ENCODE results near the gene OTUD6A. TPM values are rescaled to one million over a fixed set of nuclear protein-coding genes. Genes with fewer than 3 reads are reported as not detected.
A peak's percentile ranks its signal among the peaks of the same experiment; 100 is the strongest.

The OTUD6A gene
- total RNA-seq, 2 donors from 2014 or later = not detected

DNA sequence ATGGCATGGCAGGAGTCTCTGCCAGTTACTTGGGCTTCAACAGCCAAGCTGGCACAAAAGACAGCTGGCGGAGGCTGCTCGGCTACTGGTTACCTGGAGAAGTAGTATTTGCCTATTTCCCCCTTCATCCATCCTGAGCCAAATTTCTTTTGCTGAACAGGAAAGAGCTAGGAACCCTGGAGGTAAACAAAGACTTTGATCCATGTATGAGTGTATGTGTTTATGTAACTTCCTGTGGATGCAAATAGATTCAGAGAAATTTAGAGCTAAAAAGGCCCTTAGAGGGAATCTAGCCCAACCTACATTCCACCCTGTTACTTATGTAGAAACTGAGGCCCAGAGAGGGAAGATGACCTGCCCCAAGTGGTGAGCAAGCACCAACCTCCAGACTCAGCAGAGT, 23.7 kb upstream of the OTUD6A start:
- ATAC-seq (no peak), DNase-seq (ENCODE audit: low spot score) (no peak)
- Mint-ChIP-seq H3K4me1 (ENCODE audit: low read depth in 2 of 2) (no peaks in the 10 kb centered on the region), H3K36me3 (no peaks in the 10 kb centered on the region), H3K4me3 (no peak overlapping the region), H3K9me3 (no peaks in the 10 kb centered on the region), H3K27me3 (peaks cover 0 to 2% of the 10 kb centered on the region in 2 donors), H3K27ac (no peak overlapping the region)

DNA sequence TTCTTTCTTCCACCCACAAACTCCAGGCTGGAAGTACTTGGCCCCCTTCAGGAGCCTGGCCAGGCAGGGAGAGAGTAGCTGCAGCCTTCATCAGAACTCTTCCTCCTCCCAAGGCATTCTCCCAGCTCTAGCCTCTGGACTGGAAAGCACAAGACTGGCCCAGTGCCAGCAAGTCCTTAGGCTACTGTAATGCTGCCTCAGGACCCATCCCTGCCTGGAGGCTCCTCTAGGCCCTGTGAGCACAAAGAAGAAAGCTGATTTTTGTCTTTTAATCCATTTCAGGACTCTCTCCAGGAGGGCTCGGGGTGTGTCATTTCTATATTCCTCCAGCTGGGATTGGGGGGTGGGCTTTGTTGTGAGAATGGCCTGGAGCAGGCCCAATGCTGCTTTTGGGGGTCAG, 23.3 kb upstream of the OTUD6A start:
- ATAC-seq (no peak), DNase-seq (ENCODE audit: low spot score) (no peak)
- Mint-ChIP-seq H3K4me3 (no peak overlapping the region), H3K27me3 (peaks cover 0 to 2% of the 10 kb centered on the region in 2 donors), H3K27ac (no peak overlapping the region), H3K36me3 (no peaks in the 10 kb centered on the region), H3K9me3 (no peaks in the 10 kb centered on the region), H3K4me1 (ENCODE audit: low read depth in 2 of 2) (no peaks in the 10 kb centered on the region)

DNA sequence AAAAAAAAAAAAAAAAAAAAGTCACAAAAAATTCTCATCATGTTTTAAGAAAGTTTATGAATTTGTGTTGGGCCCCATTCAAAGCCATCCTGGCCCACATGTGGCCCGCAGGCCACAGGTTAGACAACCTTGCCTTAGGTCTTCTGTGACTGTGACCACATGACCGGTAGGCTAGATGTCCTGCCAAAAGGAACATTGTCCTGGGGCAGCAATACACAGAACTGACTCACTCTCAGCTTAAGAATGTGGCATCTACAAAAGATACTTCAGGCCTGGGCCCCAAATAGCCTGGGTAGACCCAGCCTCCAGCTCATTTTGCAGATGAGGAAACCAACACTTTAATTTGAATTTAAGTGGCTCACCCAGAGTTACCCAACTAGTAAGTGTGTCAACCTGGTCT, 22.5 kb upstream of the OTUD6A start:
- Mint-ChIP-seq H3K9me3 (no peaks in the 10 kb centered on the region), H3K27me3 (peaks cover 0 to 5% of the 10 kb centered on the region in 2 donors), H3K4me3 (no peak overlapping the region), H3K27ac (no peak overlapping the region), H3K36me3 (no peaks in the 10 kb centered on the region), H3K4me1 (ENCODE audit: low read depth in 2 of 2) (no peaks in the 10 kb centered on the region)
- DNase-seq (ENCODE audit: low spot score) (no peak), ATAC-seq (no peak)

DNA sequence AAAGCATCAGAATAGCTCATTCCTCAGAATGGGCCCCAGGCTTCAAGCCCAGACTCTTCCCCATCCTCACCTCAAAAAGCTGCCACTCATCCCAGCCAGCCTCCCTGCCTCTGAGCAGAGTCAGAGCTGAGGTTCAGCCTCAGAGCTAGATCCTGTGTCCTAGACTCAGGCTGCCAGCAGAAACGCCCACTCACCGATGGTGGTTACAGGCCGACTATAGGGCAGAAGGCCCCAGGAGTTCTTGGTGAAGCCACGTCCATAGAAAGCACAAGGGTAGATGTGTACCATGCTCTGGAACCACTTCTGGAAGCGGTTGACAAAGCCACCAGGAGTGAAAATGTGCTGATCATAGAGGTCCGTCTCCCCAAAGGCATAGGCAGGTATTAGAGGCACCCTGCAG, 20.3 kb upstream of the OTUD6A start:
- DNase-seq (ENCODE audit: low spot score) = no peak
- Mint-ChIP-seq H3K36me3 (no peaks in the 10 kb centered on the region), H3K27ac (no peak overlapping the region), H3K9me3 (no peaks in the 10 kb centered on the region), H3K27me3 (peaks cover 0 to 10% of the 10 kb centered on the region in 2 donors), H3K4me3 (no peak overlapping the region), H3K4me1 (ENCODE audit: low read depth in 2 of 2) (no peaks in the 10 kb centered on the region)
- ATAC-seq = no peak

DNA sequence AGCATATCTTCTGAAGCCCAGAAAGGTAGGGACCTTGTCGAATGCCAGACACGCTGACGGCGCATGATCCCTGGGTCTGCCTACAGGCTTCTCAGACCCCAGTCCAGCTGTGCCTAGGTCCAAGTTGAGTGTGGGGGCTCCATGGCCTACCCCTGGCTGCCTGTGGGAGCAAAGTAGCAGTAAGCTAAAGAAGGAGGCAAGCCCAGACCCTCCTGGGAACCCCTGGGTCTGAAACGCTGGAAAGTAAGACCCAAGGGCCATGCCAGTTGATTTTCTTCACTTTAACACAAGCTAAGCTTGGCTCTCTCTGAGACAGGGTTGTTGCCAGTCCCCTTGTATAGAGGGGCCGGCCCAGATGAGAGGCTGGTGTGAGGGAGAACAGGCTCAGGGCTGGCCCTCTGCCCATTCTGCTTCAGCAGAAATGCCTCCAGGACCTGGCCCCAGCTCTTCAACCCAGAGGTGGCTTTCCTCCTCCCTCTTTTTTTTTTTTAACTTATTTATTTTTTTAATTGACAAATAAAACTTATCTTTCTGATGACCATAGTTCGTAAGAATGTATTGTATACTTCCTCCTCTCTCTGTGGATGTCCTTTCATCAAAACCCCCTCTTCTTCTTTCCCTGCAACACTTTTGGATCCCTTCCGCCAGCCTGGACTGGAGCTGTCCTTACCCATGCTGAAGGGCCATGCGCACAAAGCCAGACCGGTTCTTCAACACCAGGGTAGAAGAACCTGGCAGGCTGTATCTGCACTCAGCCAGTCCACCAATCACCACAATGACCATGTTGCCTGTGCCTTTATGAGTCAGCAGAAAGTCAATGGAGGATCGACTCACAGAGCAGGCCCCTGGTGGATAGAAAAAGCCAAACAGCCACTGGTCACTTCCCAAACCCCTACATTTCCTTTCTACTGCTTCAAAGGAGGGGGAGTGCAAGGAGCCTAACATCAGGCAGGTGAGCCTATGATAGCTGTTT, 19.6 kb upstream of the OTUD6A start:
- no peaks in the 10 kb centered on the region for H3K36me3 Mint-ChIP-seq
- H3K4me1 Mint-ChIP-seq (ENCODE audit: low read depth in 2 of 2) = no peaks in the 10 kb centered on the region
- H3K4me3 Mint-ChIP-seq = no peak overlapping the region
- no peak for DNase-seq (ENCODE audit: low spot score)
- peaks cover under 1 to 10% of the 10 kb centered on the region in 2 donors for H3K27me3 Mint-ChIP-seq
- no peak overlapping the region for H3K27ac Mint-ChIP-seq
- H3K9me3 Mint-ChIP-seq = no peaks in the 10 kb centered on the region
- ATAC-seq = no peak

DNA sequence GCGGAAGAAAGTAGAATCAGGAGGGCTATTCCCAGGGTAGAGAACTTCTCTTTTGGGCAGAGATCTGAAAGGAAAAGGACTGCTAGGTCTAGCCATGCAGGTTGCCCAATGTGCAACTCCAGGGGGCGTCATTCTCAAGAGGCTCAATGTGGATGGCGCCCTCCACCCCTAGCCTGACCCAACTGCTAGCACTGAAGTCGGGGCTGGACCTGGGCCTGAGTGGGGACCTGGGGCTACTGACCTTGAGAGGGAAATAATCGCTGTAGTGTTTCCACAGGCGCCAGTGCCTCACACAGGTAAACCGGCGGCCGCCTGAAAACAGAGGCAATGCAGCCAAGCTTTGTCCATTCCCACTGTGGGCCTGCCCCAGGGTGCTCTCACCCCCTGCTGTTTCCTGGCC, 18.6 kb upstream of the OTUD6A start:
- Mint-ChIP-seq H3K27me3 (peaks cover 10 to 16% of the 10 kb centered on the region in 2 donors), H3K4me1 (ENCODE audit: low read depth in 2 of 2) (no peaks in the 10 kb centered on the region), H3K9me3 (no peaks in the 10 kb centered on the region), H3K36me3 (no peaks in the 10 kb centered on the region), H3K27ac (no peak overlapping the region), H3K4me3 (no peak overlapping the region)
- DNase-seq (ENCODE audit: low spot score) (no peak), ATAC-seq (peak in 1 of 2 donors; percentile 2)

DNA sequence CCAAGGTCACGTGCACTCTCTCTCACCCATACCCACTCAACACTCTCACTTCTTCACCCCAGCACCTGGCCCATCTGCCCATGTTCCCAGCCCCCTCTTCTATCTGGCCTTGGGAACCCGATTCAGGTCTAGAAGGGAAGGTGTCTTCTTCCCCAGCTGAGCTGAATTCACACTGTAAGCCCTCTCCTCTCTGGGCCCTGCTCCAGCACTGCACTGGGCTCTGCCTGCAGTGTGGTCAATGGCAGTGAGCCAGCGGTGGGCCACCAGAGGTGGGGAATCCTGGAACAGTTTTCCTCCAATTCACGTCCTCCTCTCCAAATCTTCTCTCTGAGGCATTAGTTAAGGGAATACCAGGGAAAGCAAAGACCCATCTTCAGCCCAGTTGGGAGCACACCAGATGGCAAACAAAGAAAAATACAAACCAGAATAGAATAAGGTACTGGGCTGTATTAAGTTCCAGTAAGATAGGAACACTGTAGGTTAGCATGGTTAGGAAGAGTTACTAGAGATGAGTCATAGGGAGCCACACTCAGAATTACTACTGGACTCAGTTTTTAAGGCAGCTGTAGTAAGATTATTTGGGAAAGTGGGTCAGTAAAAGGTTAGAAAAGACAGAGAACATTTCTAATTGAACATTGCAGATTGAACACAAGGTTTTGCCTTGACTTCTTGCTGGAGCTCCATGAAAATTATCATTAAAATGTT, 17.6 kb upstream of the OTUD6A start:
- Mint-ChIP-seq H3K9me3 (no peaks in the 10 kb centered on the region), H3K36me3 (no peaks in the 10 kb centered on the region), H3K27ac (no peak overlapping the region), H3K27me3 (peaks cover 11 to 16% of the 10 kb centered on the region in 2 donors), H3K4me3 (no peak overlapping the region), H3K4me1 (ENCODE audit: low read depth in 2 of 2) (no peaks in the 10 kb centered on the region)
- ATAC-seq (peak in 1 of 2 donors; percentile 40), DNase-seq (ENCODE audit: low spot score) (no peak)

DNA sequence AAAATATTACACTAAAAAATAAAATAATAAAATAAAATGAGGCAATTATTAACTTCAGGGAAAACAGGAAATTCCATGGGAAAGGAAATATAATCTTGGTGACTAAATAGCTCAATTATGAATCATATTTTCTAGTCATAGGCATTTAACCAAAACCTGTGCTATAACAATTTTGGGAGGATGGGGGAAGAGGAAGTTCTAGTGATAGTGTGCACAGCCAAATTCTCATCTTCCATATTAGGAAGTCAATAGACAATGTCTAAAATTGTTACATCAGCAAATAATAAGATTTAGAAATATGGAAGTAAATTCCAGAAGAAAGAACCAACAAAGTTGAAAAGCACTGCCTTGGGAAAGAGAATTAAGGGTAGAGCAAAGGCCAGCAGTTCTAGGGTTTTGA, 15.3 kb upstream of the OTUD6A start:
- Mint-ChIP-seq H3K4me3 (no peak overlapping the region), H3K4me1 (ENCODE audit: low read depth in 2 of 2) (no peaks in the 10 kb centered on the region), H3K27ac (no peak overlapping the region), H3K36me3 (no peaks in the 10 kb centered on the region), H3K27me3 (peaks cover 11 to 16% of the 10 kb centered on the region in 2 donors), H3K9me3 (no peaks in the 10 kb centered on the region)
- no peak for ATAC-seq
- DNase-seq (ENCODE audit: low spot score) = no peak

DNA sequence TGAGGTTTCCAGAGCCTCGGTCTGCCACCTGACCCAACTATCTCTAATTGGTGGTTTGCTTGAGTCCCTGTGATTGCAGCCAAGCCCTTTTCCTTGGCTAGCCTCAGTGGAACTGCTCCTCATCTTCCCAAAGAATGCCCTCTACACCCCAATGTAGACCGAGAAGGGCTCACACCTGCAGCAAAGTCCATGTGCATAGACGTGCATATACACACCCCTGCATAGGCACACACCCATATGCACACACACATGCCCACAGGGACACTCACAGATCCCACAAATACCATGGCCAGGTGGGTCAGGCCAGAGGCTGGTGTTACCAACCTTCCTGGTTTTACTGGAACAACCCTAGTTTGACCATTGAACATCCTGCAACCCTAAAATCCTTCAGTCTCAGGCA, 12.9 kb upstream of the OTUD6A start:
- no peak for DNase-seq (ENCODE audit: low spot score)
- Mint-ChIP-seq H3K9me3 (no peaks in the 10 kb centered on the region), H3K27me3 (peaks cover 11 to 18% of the 10 kb centered on the region in 2 donors), H3K36me3 (no peaks in the 10 kb centered on the region), H3K4me1 (ENCODE audit: low read depth in 2 of 2) (no peaks in the 10 kb centered on the region), H3K4me3 (no peak overlapping the region), H3K27ac (no peak overlapping the region)
- no peak for ATAC-seq

DNA sequence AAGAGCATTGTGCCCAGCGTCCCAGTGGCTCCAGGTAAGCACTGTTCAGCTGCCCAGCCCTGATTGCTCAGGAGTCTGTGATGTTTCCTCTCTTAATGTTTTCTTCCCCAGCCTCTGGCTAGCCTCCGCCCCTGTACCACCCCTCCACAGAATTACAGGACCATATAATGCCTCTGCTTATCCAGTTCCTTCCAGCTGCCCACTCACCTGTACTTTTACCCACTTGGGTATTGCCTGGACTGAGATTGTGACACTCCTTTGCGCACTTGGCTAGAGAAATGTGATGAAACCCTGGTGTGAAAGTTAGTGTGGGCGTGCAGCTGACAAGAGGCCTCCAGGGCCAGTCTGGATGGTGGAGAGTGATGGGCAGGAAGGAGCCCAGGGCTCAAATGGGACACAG, 12.3 kb upstream of the OTUD6A start, which contains the start of gene AWAT2:
TSS of gene AWAT2 (minus strand) at position 14 of the 400 bp plus-strand sequence. CDS start at position 8, 6 bp downstream.
- no peak for ATAC-seq
- Mint-ChIP-seq H3K9me3 (no peaks in the 10 kb centered on the region), H3K27ac (no peak within 1 kb of the TSS), H3K36me3 (no peaks in the 10 kb centered on the region), H3K4me3 (no peak within 1 kb of the TSS), H3K27me3 (peaks cover 11 to 14% of the 10 kb centered on the region in 2 donors), H3K4me1 (ENCODE audit: low read depth in 2 of 2) (no peaks in the 10 kb centered on the region)
- DNase-seq (ENCODE audit: low spot score) = no peak

DNA sequence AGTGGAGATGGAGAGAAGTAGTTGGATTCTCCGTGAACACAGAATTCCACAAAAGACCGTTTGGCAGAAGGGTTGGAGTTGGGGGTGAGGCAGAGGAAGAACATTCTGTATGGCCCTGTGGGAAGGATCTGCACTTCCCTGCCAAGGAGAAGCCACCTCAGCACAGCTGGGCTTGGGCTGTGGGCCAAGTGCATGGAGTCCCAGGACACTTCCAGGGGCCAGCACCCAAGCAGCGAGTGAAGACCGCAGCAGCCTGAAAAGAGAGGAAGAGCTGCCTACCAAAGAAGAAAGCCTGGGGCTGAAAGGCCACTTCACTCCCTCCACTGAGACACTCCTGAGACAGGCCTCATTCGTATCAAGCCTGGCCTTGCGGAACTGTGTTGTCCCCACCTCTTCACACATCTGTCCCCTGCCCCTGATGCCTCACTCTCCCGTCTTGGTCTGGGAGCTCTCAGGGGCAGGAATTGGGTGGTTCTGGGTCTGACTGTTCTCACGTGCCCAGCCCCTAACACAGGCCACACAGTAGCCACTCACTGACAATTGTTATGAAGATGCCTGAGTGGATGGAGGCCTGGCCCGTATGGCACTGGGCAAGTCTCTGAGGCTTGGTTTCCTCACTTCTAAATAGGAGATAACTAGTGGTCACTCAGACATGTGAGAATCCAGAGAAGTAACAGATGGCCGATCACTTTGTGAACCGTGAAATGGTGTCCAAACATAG, 9.2 kb upstream of the OTUD6A start:
- H3K27ac Mint-ChIP-seq = no peak overlapping the region

DNA sequence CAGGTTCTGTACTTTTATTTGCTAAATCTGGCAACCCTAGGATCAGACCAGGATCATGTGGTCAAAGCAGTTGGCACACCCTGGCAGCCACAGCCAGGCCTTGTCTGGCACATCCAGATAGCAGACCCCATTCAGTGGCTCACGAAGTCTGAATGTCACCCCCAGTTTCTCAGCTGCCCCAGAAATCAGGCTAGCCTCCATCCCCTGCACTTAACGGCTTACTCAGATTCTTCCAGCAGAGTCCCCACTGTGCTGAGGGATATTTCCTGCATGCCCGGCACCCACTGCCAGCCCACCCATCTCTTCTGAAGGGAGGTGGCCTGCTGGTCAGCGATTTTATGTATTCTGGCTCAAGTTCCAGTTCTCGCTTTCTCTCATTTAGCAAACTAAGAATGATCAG, 7.9 kb upstream of the OTUD6A start:
- peaks cover 0 to 21% of the 10 kb centered on the region in 2 donors for H3K27me3 Mint-ChIP-seq
- H3K4me3 Mint-ChIP-seq = no peak overlapping the region
- H3K9me3 Mint-ChIP-seq = no peaks in the 10 kb centered on the region
- ATAC-seq (no peak), DNase-seq (ENCODE audit: low spot score) (no peak)
- H3K4me1 Mint-ChIP-seq (ENCODE audit: low read depth in 2 of 2) = no peaks in the 10 kb centered on the region
- no peaks in the 10 kb centered on the region for H3K36me3 Mint-ChIP-seq
- H3K27ac Mint-ChIP-seq = no peak overlapping the region

More for the DNA sequence above, 9.2 kb upstream of the OTUD6A start:
- Mint-ChIP-seq H3K27me3 (peaks cover 7 to 21% of the 10 kb centered on the region in 2 donors), H3K4me3 (no peak overlapping the region), H3K36me3 (no peaks in the 10 kb centered on the region), H3K4me1 (ENCODE audit: low read depth in 2 of 2) (no peaks in the 10 kb centered on the region), H3K9me3 (no peaks in the 10 kb centered on the region)
- DNase-seq (ENCODE audit: low spot score) (no peak), ATAC-seq (peak in 1 of 2 donors; percentile 30)

DNA sequence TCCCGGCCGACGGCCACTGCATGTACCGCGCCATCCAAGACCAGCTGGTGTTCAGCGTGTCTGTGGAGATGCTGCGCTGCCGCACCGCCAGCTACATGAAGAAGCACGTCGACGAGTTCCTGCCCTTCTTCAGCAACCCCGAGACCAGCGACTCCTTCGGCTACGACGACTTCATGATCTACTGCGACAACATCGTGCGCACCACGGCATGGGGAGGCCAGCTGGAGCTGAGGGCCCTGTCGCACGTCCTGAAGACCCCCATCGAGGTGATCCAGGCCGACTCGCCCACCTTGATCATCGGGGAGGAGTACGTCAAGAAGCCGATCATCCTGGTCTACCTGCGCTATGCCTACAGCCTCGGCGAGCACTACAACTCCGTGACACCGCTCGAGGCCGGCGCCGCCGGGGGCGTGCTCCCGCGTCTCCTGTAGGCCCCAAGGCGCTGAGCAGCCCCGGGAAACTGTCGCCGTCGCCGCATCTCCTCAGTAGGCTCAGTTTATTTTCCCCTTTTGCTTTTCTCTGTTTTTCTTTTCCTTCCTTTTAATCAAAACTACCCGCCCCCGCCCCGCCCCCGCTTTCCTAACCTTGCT, 799 bp downstream of the OTUD6A start:
- DNase-seq (ENCODE audit: low spot score) (no peak), ATAC-seq (no peak)
- H3K4me1 Mint-ChIP-seq (ENCODE audit: low read depth in 2 of 2) = no peaks in the 10 kb centered on the region
- H3K9me3 Mint-ChIP-seq = no peaks in the 10 kb centered on the region
- H3K27me3 Mint-ChIP-seq = peaks cover 0 to 15% of the 10 kb centered on the region in 2 donors
- H3K4me3 Mint-ChIP-seq = no peak overlapping the region
- H3K36me3 Mint-ChIP-seq = no peaks in the 10 kb centered on the region
- H3K27ac Mint-ChIP-seq = no peak overlapping the region
